NCI-H128 (cell line): ENCODE data around the gene LAMB4.

Source experiments
- DNase-seq: peaks from one replicate; lab custom pipeline; 2025; ENCODE audit not compliant: unreplicated experiment; lab: John Stamatoyannopoulos, UW

The LAMB4 gene

GRCh38 chr7:108114117-108114841 is 15.9 kb downstream of the LAMB4 start:
- DNase-seq: peak; percentile 8

GRCh38 chr7:108112683-108113082 is 17.5 kb downstream of the LAMB4 start:
- DNase-seq: no peak

DNA sequence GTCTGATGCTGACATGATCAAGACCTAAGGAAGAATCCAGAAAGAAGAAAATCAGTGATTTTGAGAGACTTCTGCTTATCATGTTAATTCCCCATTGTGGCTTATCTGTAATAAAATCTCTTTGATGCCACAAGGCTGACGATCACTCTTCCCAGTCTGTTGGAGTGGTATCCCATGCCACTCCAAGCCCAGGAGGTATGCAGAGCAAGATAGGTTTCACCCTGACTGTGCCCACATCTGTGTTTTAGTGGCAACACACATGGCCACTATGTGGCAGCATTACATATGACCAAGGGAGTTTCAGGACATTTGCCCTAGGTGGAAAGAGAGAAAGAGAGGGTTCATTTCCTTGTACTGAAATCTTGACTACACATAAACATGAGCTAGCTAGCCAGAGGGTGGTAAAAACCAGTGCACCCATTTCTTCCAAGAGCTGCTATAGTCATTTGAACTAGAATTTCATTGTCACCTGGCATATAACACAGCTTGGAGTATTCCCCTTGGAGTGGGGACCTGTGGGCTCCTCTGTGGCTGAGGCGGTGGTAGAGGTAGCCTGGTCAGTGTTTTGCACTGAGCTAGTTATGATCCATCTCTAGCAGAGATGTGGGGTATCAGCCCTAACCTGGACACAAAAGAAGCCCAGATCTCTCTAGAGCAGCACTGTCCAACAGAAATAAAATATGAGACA is 20.8 kb downstream of the LAMB4 start:
- DNase-seq: no peak

DNA sequence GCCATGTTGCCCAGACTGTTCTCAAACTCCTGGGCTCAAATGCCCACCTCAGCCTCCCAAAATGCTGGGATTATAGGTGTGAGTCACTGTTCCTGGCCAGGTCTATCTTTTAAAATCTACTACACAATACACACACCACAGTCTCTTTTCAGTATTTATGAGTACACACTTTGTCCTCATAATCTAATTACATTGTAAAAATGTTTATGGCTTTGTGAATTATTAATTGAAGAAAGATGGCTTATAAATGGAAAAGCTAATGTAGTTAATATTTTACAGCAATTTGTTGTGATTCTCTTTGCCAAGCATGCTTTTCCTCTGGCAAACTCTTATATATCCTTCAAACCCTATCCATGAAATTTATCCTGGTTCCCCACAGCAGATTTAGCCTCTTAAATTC is 22.0 kb downstream of the LAMB4 start:
- no peak for DNase-seq

DNA sequence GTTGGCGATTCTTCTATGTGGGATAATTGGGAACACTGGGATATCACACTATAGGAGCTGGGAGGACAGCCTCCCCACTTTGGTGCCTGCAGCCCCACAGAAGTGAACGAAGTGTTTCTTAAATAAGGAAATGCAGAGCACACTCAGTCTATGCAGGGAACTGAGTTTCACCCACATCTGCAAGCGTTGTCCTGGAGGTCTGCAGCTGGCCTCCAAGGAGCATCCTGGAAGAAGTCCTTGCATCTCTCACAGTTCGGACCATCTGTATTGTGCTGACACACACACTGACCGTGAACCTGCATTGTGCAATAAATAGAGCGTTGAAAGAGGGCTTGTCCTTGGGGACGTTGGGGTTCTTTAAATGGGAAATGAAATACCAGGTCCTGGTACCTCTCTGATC is 25.8 kb downstream of the LAMB4 start:
- DNase-seq: no peak

GRCh38 chr7:108103558-108104298 is 26.4 kb downstream of the LAMB4 start:
- DNase-seq: no peak

DNA sequence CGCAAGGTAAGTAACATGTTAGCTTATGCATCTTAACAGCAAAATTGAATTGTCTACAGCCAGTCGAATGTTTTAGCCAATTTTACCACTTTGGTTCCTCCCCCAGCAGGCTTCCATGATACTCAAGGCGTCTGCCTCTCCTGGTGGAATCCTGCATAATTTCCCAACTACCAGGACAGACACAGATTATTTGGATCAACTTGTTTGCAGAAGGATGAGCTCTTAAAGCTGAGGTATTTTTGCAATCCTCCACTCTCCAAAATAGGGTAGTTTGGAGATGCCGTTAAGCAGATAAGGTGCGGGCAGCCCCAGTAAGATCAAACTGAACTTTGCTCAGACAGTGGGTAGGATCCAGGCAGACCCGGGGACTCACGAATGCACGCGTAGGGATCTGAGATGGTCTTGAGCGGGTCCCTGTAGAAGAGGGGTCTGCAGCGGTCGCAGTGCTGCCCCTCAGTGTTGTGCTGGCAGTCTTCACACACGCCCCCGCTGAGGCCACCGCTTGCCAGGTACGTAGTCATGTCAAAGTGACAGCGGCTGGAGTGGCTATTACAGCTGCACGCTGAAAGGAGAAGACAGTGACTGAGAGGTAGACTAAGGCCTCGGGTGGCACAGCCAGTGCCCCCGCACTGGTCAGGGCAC is 27.4 kb downstream of the LAMB4 start:
- DNase-seq: no peak

DNA sequence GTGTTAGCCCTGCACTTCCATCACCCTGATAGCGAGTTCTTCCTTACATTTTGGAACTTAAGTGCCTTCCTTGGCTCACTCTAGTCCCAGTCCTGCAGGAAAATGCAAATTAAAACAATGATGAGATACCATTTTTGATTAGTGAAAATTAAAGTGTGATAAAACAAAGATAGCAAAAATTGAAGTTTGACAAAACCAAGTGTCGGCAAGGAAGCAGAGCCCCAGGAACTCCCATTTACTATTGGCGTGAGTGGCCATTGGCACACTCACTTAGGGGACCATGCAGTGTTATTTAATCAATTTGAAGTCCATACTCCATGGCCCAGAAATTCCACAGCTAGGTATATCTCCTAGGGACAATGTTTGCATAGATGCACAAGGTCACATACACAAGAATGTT is 28.4 kb downstream of the LAMB4 start:
- no peak for DNase-seq

DNA sequence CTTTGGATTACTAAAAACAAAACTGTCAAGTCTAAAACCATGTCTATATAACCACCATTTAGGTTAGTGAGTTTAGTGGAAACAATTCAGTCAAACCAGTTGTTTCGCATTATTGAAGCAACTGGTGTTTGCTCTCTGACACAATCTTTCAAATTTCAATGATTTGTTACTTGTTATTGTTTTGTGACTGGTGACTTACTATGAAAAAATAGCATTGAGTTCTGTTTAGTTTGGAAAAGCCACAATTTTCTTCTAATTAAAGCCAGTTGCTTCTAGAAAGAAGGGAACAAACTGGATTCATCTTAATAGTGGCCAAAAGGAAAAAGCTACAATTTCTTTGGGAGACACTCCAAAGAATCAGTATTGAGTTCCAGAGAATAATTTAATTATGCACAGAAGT is 30.4 kb downstream of the LAMB4 start:
- DNase-seq: no peak

- DNase-seq: no peak
These were observed 32.5 kb downstream of the LAMB4 start for GRCh38 chr7:108097703-108098102.

GRCh38 chr7:108096996-108097395 is 33.2 kb downstream of the LAMB4 start:
- no peak for DNase-seq

DNA sequence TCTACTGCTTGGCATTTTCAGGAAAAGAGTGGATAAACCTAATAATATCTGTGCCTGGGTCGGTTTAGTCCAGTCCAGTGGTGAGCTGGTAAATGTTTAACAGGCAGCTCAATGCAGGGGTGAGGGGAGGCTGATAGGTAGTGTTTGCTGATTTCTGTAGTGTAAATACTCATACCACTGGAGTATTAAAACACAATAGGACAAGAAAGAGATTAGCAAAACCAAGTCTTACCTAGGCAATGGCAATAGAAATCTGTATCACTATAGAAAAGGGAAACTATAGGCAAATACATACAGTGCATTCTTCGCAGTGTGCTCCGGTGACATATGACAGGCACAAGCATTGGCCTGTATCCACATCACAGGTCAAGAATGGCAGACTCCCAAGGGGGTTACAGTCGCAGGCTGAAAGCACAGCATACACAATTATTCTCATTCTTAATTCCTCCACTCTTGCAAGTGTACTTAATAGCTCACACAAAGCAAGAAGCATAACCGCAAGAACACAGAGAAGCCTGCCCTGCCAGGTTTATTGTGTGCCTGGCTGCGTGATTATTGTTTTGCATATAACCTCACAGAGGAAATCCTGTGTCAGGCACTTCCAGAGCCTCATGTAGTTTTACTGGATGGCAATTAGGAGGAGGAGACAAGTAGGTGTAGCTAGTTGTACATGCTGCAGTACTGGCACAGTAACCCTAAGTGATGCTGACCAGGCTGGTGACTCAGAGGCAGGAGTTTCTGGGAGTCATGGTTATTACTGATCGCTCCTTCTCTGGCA is 35.0 kb downstream of the LAMB4 start:
- DNase-seq: peak; percentile 34

DNA sequence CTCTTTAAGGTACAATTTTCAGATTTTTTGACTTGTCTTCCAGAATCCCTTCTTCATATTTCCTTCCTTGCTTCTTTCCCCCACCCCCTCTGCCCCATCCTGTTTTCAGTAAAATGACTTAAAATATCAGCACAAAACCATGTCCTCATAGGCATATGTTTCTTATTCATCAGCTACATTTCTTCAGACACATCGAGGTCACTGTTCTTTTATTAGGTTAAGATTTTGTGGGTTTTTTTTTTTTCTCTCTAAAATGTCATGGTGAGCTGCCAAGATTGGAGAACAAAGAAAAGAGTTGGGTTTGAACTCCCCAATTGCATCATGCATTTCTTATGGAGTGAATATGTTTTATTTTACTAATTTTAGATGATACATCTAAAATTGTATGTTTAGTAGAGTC is 35.8 kb downstream of the LAMB4 start:
- DNase-seq: no peak

GRCh38 chr7:108093851-108094331 is 36.3 kb downstream of the LAMB4 start:
- DNase-seq: no peak

DNA sequence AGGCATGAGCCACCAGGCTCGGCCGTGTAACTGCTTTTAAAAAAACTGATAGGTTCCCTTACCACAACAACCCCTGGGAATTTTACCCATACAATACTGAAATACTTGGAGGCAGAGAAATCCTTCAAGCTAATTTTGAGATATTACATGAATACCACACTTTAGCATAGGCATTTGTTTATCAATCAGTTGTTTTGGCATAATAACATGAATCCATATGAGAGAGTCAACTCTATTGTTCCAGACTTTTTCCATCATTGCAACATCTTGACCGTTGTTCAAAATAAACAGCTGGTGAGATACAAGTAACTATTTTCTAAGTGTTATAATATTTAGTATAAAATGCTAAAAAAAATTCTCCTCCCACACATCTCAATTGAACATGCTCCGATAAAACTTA is 36.8 kb downstream of the LAMB4 start:
- no peak for DNase-seq

DNA sequence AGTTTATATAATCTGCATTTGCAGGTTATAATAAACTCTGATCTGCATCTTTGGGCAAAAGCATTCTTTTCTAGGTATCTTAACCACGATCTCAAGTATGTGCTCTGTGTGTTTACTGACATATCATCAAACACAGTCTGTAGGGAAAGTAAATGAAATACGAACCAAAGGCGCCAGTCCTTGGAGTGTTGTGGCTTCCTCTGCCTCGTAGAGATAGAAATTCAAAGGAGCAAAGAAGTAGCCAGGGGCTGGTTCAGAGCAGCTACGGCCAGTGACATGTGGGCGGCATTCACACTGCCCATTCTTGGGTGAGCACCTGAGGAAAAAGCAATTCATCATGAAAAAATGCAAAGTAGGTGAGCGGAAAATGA is 38.7 kb downstream of the LAMB4 start:
- no peak for DNase-seq

DNA sequence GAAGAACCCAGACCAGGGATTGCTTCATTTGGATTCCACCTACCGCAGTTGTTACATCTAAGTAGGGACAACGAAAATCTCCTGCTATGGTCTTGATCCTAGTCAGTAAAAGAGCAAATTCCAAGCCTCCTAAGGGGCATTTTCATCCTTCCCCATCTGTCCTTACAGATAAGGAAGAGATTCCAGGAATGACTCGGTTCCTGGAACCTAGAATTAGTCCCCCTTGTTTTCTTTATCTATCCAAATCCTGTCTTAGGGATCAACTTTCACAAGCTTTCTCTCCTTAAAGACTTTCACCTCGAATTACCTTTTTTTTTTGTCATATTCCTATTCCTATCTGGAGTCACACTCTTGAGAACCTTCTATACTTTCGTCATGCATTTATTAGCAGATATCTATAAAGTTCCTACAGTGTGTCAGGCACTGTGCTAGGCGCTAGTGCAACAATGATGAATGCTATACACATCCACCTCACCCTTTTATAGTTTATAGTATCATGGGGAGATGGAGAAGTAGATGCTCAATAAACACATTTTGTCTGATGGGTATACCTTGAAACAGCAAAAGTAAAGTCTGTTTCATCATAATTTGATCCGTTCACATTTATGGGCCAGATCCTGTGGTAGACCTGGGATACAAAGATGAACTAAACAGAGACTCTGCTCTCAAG is 39.2 kb downstream of the LAMB4 start:
- no peak for DNase-seq

- no peak for DNase-seq
These were observed 40.8 kb downstream of the LAMB4 start for GRCh38 chr7:108089381-108089780.

DNA sequence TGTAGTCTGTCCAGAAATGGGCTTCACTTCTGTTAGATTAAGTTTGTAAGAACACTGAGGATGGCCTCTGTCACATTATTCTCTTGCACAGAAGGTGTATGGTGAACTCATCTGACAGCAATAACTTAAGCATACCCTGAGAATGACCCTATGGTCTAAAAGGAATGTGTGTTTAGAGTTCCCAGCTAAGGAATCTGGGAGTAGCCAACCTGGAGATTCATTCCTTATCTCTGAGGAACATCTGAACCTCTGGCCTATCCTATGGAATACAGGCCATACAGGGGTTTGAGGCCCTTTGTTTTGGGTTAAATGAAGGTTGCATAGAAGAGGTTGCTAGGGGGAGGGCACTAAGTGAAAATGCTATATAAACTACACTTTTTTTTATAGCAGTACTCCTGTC is 41.4 kb downstream of the LAMB4 start:
- no peak for DNase-seq

- no peak for DNase-seq
These were observed 42.4 kb downstream of the LAMB4 start for GRCh38 chr7:108087778-108088177.
